Activated T-helper 9 cell treated with anti-CD3 and anti-CD28 coated beads, Interleukin-2, amount 50 U/mL, for 16 hours (primary cell): ENCODE measurements around the gene ATP4A.

ENCODE experiments used
- DNase-seq: peaks from one replicate; pipeline ENCODE4 v3.0.0-alpha.2; 2020; ENCODE audit warnings: low read depth

Gene ATP4A

DNA sequence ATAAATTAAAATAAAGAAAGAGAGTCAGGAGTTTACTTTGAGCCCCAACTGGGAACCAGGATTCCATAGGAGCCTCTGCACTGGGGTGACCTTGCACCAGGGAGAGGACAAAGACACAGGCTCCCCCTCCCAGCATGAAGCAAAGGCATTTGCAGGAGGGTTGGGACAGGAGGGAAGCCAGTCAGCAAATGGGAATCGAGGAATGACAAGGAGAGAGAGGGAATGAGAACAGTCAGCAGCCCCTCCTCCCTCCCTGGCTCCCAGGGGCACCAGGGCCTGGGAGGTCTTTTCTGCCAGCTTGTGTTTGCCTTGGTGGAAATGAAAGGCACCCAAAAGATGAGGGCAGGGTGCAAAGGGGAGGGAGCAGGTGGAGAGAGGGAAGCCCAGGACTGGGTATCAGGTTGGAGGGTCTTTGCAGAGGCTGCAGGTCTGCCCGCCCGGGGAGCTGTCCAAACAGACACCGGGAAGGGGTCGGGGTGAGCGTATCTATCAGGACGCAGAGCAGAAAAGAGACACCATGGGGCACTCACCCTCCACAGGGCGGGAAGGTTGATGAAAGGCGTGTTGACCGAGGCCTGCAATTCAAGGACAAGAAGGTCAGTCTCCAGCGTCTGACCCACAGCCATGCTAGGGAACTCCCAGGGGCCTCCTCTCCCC is 39.1 kb downstream of the ATP4A start:
- DNase-seq = no peak

DNA sequence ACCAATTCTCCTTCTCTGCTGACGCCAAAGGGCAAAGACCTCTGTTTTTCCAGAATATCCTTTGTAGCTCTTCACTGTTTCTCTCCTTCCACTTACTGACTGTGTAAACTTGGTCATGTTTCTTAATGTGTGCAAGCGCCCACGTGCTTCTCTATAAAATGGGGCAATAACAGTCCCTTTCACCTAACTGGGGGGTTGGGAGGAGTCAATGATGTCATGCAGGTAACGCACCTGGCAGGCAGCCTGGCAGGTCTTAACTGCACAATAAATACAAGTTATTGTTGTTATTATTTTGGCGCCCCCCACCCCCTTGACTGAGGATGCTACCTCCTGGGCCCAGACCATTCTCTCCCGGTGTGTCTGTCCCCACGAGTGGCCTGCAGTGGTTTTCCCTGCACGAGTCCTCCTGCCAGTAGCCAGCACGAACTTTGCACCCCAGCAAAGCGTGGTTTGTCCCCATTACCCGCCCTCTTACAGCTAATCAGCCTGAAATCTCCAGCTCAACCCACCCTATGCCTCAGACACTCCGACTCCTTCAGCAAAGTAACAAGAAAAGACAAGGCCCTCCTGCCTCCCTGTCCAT is 40.6 kb downstream of the ATP4A start:
- DNase-seq = no peak

DNA sequence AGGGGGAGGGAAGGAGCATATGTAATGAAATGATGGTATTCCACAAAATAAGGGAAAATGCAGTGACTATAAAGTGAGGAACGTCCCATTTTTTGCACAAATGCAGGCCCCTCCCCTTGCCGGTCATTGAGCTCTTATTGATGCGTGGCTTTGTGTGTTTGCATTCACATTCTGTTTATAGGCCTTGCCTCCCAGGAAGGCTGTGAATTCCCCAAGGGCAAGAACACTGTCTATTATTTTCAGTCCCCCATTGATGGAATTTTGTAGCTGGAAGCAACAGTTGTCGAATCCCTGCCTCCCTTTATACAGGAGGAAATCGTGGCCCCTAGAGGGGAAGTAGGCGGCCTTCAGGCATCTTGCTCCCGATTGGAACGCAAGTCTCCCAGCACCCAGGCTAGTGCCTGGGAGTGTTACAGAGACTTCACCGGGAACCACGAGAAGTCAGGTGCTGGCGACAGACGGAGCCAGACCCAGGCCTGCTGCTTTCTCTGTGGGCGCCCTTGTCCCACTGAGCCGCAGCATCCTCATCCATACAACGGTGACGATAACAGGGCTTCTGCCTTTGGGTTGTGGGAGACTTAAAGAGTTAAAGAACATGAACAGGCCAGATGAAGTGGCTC is 42.2 kb downstream of the ATP4A start:
- DNase-seq = no peak

DNA sequence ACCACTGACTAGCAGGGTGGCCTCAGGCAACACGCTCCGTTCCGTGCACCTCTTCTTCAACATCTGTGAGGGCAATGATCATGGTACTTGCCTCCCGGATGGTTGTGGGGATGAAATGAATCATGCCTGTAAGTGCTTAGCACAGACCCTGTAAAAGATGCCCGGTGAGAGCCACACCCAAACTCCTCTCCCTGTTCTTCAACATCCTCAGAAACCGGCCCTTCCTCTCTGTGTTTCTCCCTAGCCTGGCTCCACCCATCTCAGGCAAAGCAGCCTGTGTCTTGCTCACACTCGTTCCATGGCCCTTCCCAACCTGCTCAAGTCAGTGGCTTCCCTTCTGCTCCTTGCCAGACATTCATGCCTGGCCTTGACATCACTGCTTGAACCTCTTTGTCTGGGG is 44.2 kb downstream of the ATP4A start:
- no peak for DNase-seq

DNA sequence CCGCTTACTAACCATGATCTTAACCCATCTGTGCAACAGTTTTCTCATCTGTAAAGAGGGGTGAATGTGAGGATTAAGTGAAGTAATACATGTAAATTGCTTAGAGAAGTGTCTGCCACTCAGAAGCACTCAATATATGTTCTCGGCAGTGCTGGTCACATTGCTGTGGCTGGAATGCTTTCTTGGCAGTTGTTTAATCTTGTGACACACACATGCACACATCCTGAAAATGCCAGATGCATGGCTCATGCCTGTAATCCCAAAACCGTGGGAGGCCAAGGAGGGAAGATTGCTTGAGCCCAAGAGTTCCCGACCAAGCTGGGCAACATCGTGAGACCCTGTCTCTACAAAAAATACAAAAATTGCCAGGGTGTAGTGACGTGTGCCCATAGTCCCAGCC is 45.1 kb downstream of the ATP4A start:
- no peak for DNase-seq

DNA sequence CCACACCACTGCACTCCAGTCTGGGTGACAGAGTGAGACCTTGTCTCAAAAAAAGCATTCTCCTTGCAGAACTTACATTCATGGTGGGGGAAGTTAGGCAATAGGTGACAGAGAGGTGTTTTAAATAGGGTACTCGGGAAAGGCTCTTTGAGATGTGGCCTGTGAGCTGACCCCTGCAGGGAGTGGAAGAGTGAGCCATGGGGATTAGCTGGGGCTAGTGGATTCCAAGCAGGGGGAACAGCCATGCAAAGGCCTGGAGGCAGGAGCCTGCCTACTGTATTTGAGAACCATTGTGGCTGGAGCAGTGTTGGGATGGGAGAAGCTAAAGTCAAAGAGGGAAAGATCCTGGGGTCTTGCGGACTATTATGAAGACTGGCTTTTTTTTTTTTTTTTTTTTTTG is 46.1 kb downstream of the ATP4A start:
- no peak for DNase-seq

DNA sequence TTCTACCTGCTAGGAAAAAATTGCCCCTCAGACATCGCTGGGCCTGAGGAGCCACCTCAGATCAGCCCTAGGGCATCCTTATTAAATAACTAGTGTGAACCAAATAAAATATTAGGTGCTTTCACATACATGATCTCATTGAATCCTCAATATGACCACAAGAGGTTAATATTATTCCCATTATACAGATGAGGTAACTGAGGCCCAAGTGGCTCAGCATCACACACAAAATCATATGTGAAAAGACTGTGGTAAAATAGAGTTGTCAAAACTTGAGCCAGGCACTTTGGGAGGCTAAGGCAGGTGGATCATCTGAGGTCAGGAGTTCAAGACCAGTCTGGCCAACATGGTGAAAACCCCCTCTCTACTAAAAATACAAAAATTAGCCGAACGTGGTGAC is 47.1 kb downstream of the ATP4A start:
- no peak for DNase-seq

DNA sequence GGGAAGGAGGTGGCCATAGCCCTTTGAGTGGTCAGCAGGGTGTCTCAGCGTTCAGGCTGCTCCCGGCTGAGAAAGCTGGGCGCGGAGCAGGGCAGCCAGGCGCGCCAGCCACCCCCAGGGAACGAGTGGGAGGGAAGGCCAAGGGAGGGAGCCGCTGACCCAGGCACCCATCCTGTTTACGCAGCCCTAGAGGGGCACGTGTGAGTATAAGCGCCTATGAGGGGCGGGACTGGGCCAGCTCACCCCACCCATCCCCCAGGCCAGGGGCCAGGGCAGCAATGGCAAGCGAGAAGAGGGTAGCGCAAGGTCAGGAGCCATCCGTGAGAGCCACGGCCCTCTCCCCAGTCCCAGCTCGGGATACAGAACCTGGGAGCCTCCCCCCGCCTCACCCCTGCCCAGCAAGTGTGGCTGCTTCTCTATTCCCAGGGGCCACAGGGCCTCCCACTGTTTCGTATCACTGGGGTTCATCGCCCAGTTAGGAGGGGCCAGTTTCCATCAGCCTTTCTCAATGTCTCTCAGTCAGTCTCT is 49.1 kb downstream of the ATP4A start:
- no peak for DNase-seq

DNA sequence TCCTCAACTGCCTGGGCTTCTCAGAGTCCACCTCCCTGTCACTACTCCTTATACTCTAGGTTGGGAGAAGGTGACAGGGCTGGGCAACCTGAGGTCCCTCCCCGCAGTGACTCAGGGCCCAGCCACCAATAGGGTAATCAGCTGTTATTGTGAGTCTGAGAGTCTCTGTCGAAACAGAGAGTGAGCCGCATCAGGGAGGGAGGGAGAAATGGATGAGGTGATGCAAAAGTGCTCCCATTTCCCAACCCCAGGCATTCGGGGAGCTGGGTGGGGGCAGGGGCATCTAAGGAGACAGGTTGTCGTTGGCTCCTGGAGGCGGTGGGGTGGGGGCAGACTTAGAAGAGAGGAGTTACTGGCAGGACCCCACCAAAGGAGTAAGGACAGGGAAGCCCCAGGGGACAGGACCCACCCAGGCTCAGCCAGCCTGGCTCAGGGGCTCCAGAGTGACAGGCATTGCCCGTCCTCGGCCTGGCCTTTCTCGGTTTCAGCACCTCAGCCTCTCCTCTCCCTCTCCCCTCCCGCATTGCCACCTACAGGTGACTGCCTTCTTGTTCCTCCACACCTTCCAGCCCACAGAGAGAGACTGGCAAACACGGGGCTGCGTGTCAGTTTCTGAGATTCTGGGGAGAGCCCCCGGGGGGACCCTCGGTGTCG is 49.7 kb downstream of the ATP4A start, which contains the start of gene DMKN:
DMKN (minus strand) TSS at position 22 of the 654 bp plus-strand sequence. CDS start 174 bp downstream, outside the sequence.
- DNase-seq = no peak

DNA sequence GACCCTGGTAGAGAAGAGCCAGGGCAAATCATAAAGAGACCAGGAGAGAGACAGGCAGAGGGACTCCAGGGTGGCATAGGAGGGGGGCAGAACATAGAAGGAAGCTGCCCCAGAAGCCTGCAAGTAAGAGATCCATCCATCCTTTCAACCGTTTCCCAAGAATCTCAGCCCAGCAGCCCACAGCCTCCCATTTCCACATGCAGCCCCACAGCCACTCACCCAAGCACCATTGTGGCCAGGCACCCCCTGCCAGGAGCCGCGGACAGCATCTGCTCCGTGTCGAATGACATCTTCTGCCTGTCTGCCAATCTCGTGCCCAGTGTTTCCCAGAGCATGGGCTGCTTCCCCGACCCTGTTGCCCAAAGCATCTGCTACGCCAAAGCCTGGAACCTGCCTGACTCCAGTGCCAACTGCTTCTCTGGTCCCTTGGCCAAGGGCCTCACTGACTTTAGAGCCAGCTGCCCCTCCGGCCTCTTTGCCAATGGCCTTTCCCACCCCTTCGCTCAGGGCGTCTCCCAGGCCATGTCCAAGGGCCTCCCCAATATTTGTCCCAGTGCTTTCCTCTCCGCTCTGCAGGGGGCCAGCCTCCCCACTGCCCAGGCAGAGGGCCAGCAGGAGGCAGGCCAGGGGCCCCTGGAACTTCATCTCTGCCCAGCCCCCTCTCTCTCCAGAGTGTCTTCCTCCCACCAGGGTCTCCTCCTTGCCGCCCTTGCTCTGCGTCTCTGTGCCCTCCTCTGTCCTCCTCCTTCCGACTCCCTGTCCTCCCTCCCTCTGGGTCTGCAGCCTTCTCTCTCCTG is 50.4 kb downstream of the ATP4A start:
- DNase-seq = no peak

DNA sequence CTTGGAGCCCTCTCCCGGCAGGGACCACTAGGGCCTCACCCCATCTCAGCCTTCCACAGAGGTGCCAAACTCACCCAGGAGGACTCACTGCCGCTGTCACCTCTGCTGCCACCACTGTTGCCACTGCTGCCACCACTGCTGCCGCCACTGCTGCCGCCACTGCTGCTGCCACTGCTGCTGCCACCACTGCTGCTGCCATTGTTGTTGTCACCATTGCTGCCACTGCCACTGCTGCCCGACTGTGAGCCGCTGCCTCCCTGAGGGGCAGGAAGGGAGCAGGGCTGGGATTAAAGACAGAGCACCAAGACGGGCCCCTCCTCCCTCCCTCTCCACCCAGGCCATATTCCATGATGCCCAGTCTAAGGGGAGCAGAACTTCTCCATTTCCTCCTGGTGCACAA is 52.1 kb downstream of the ATP4A start:
- DNase-seq = no peak

DNA sequence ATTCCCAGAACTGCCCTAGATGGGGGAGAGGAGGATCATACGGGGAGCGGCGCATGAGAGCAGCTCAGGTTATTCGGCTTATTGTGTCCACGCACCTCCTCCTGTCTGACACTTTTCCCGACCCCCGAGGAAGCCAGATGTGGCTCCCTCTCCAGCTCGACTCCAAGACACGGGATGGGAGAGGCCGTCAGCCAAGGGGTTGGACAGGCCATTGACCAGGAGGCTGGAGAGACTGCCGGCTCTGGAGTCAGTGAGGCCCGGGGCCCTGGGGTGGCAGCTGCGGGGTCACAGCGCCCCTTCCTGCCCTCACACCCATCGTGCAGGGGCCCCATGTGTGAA is 52.9 kb downstream of the ATP4A start:
- no peak for DNase-seq

DNA sequence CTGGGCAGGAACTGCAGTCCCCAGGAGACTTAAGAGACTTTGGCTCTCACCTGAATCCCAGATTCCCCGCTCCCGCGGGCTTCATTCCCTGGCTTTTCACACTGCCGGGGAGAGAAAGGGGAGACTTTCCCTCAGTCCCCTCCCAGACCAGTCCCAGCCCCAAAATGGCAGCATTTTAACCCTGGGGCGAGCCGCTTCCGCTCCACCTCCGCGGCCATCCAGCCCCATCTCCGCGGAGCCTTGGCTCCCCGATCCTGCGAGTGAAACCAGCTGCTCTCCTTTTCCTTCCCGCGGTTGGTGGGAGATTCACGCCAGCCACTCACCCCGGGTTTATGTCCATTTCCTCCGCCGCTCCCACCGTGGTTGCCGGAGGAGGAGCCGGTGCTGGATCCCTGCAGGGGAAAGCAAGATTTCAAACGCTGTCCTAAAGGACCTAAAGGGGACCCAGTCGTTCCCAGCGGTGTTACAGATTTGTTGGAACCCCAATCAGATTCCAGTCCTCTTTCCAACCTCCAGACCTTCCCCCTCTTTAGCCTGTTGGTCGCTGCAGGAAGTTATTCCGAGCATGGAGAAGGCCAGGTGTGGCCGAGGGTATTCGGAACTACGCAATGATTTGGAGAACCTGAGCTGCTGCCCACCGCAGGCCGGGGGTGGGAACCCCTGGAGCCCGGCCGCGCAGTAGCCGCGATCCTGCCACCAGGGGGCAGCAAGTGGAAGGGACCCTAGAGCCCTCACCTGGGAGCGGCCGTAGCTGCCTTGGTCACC is 53.4 kb downstream of the ATP4A start:
- peak; percentile 58 for DNase-seq

DNA sequence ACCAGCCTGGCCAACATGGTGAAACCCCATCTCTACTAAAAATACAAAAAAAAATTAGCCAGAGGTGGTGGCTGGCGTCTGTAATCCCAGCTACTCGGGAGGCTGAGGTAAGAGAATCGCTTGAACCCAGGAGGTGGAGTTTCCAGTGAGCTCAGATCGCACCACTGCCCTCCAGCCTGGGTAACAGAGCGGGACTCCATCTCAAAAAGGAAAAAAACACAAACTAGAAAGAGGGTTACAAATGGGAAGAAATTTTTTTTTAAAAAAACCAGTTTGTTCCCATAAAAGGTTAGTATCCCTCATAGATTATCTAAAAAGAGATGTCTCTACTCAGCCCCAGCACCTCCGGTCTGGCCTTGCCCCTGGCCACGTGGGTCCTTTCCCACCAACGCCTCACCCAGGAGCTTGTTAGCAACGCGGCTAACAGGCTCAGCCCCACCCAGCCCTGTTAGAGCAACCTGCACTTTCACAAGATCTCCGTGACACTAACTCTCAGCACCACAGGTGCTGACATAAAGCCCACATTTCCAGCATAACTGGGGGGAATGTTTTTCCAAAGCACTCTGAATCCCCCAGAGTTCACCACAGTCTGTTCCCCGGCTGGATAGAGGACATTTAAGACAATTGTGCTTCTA is 54.3 kb downstream of the ATP4A start:
- no peak for DNase-seq

DNA sequence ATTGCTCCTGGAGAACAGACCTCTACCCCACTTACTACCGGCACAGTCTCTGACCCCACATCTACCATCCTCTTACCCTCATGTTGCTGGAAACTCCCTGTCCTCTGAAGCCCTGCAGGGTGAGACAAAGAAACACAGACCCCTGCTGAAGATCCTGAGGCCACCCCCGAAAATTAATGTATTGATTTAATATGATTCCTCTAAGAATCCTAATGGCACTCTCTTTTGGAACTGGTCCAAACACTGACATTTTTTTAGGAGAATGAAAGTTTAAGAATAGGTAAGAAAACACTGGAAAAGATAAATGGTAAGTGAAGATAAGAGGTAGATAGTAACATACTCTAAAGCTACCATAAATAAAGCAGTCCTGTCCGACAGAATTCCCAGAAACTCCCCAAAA is 55.3 kb downstream of the ATP4A start:
- DNase-seq = no peak

DNA sequence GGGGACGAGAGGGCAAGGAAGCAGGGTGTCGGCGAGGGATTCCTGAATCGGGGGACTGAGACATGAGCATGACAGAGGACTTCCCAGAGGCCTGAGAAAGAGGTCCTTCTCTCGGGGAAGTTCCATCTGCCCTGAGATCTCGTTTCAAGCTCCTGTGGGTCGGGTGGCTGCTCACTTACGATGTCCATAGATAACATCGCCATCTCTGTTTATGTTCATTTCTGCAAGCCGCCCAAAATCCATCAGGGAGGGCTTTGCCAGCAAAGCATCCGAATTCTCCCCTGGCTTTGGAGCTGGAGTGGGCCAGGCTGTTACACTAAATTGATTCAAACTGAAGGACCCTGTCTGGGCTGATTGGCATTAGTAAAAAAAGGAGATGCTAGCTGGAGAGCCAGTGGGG is 55.9 kb downstream of the ATP4A start:
- no peak for DNase-seq

DNA sequence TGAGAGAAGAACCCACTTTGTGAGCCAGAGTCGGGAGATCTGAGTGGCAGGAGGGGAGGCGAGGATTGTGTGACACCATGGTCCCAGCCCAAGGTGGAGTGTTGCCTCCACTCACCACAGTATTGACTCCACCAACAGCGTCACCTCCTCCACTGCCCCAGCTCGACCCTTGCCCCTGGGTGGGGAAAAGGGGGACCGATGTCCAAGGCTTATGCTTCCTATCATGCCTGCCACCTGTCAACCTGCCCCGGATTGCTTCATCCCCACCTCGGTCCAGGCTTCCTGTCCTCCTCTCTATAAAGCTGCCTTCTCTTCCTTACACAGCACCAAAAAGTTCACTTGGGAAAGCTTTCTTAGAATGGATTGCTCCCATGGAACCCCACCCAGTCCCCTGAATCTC is 57.4 kb downstream of the ATP4A start:
- no peak for DNase-seq

DNA sequence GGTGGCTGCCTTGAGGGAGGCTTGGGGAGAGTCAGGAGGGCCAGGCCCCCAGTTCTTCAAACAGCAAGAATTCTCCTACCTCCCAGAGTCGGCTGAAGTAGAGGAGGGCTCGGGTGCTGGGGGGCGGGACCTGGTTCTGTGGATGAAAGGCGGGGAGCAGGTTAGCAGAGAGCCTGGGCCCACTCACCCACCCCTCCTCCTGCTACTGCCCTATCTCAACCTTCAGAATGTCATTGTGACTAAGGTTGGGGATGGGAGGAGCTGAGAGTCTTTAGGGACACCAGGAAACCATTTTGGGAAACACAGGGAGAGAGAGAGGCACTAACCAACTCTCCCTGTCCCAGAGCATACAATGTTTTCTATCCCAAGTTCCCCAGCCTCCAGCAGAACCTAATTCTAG is 60.7 kb downstream of the ATP4A start:
- no peak for DNase-seq

DNA sequence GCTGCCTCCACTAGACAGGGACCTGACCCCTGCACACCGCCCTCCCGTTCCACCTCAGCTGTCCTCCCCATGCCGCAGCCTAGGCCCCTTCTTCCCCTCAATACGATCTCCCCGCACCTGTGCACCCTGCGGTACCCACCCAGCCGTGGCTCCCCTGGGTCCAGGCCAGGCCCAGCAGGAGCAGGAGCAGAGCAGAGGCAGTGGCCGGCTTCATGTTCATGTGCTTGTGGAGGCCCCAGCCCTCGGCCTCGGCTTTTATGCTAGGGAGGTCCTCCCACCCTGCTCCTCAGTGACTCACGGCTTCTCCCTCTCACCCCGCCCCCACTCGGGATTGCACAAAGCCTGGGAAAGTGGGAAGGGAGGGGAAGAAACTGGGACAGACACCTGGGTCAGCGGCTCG is 61.8 kb downstream of the ATP4A start:
- no peak for DNase-seq

DNA sequence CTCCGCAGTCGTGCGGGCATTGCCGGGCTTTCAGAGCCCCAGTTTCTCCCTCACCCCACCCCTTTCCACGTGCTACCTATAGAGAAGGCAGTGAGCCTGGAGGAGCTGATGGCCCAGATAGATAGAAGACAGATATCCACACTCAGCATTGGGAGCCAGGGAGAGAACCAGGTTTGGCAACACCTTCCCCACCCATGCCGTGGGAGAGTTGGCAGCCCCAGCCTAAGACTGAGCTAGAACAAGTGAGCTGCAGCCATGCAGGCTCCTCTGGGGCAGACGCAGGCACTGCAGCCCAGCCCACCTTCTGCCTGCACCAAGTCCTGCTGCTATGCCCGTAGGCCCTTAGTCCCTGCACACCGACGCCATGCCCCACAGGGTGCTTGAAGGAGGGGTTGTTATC is 62.8 kb downstream of the ATP4A start:
- no peak for DNase-seq
